DND-41 (cell line): ENCODE results near the gene DCAF8L2.

Experiments
- ATAC-seq: fragments of 200-7000 bp; cut with Tn5 transposase; 3 replicates; pipeline ENCODE4 v1.9.1; 2021; ENCODE audit warnings: low read depth; ENCODE audit not compliant: insufficient read depth
- DNase-seq: peaks from one replicate; pipeline ENCODE4 v3.0.0-alpha.2; 2020
- H2AFZ ChIP-seq: 2 replicates; pipeline ENCODE4 v1.6.0; 2012; ENCODE audit warnings: low read depth, low read length
- H3K27ac ChIP-seq: 2 replicates; pipeline ENCODE4 v1.5.1; 2012; ENCODE audit warnings: low read length, inconsistent platforms
- H3K27me3 ChIP-seq: fragments of 200-600 bp; sonication (generic); 2 replicates; pipeline ENCODE4 v1.6.0; 2012; ENCODE audit warnings: low read length, mild to moderate bottlenecking, inconsistent platforms; ENCODE audit not compliant: insufficient read depth, poor library complexity
- H3K36me3 ChIP-seq: 2 replicates; pipeline ENCODE4 v1.5.1; 2012; ENCODE audit warnings: low read length, inconsistent platforms; ENCODE audit not compliant: insufficient read depth
- H3K4me1 ChIP-seq: 2 replicates; pipeline ENCODE4 v1.5.1; 2012; ENCODE audit warnings: mild to moderate bottlenecking, low read length; ENCODE audit not compliant: insufficient read depth
- H3K4me2 ChIP-seq: 2 replicates; pipeline ENCODE4 v1.6.0; 2012; ENCODE audit warnings: mild to moderate bottlenecking, moderate library complexity, low read length, inconsistent platforms; ENCODE audit not compliant: insufficient read depth
- H3K4me3 ChIP-seq, 2 experiments: fragments of 200-600 bp in 1 of 2; shearing (Covaris generic) in 1 of 2; 2 replicates each; pipeline ENCODE4 v1.5.1; 2012 to 2016; ENCODE audit warnings: inconsistent platforms in 2 of 2, low read length in 2 of 2, mild to moderate bottlenecking in 2 of 2, low read depth in 1 of 2, moderate library complexity in 1 of 2
- H3K79me2 ChIP-seq: 2 replicates; pipeline ENCODE4 v1.6.0; 2012; ENCODE audit warnings: low read length, inconsistent platforms; ENCODE audit not compliant: insufficient read depth
- H3K9ac ChIP-seq: 2 replicates; pipeline ENCODE4 v1.6.0; 2012; ENCODE audit warnings: low read depth, mild to moderate bottlenecking, inconsistent platforms, low read length, moderate library complexity
- H3K9me3 ChIP-seq: 2 replicates; pipeline ENCODE4 v1.5.1; 2012; ENCODE audit warnings: low read length, moderate library complexity, mild to moderate bottlenecking, inconsistent platforms; ENCODE audit not compliant: insufficient read depth, severe bottlenecking
- H4K20me1 ChIP-seq: 2 replicates; pipeline ENCODE4 v1.6.0; 2012; ENCODE audit warnings: low read length; ENCODE audit not compliant: insufficient read depth
- EZH2 ChIP-seq: IDR thresholded peaks from 3 replicates; pipeline ENCODE4 v1.6.1; 2012; ENCODE audit warnings: borderline replicate concordance, low read depth, mild to moderate bottlenecking, moderate library complexity, low read length, inconsistent platforms; ENCODE audit not compliant: severe bottlenecking
- TF ChIP-seq, protein P1 (sequence below): IDR thresholded peaks from 2 replicates; pipeline ENCODE4 v1.5.1; 2012; ENCODE audit warnings: borderline replicate concordance, low read length, moderate library complexity, mild to moderate bottlenecking; ENCODE audit not compliant: poor library complexity, severe bottlenecking; ENCODE audit errors: extremely low read depth

The DCAF8L2 gene

GRCh38 chrX:27694667-27695066, 104.5 kb downstream of the DCAF8L2 start:
- H3K4me2 ChIP-seq: no peak overlapping the region

GRCh38 chrX:27706526-27706925, 116.4 kb downstream of the DCAF8L2 start:
- Histone ChIP-seq H3K27me3 (no peaks in the 10 kb centered on the region), H4K20me1 (no peaks in the 10 kb centered on the region), H2AFZ (no peak overlapping the region), H3K9me3 (no peaks in the 10 kb centered on the region), H3K79me2 (no peaks in the 10 kb centered on the region), H3K36me3 (no peaks in the 10 kb centered on the region), H3K4me3 (no peak overlapping the region), H3K4me1 (no peaks in the 10 kb centered on the region), H3K27ac (no peak overlapping the region), H3K4me2 (no peak overlapping the region), H3K9ac (no peak overlapping the region)
- no peak for DNase-seq
- TF ChIP-seq, protein P1, sequence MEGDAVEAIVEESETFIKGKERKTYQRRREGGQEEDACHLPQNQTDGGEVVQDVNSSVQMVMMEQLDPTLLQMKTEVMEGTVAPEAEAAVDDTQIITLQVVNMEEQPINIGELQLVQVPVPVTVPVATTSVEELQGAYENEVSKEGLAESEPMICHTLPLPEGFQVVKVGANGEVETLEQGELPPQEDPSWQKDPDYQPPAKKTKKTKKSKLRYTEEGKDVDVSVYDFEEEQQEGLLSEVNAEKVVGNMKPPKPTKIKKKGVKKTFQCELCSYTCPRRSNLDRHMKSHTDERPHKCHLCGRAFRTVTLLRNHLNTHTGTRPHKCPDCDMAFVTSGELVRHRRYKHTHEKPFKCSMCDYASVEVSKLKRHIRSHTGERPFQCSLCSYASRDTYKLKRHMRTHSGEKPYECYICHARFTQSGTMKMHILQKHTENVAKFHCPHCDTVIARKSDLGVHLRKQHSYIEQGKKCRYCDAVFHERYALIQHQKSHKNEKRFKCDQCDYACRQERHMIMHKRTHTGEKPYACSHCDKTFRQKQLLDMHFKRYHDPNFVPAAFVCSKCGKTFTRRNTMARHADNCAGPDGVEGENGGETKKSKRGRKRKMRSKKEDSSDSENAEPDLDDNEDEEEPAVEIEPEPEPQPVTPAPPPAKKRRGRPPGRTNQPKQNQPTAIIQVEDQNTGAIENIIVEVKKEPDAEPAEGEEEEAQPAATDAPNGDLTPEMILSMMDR: no peak
- no peak for TF ChIP-seq EZH2
- no peak for ATAC-seq

More at GRCh38 chrX:27694667-27695066, 104.5 kb downstream of the DCAF8L2 start:
- Histone ChIP-seq H3K27ac (no peak overlapping the region), H3K4me1 (no peaks in the 10 kb centered on the region), H3K4me3 (no peak overlapping the region), H2AFZ (no peak overlapping the region), H3K36me3 (no peaks in the 10 kb centered on the region), H4K20me1 (no peaks in the 10 kb centered on the region), H3K27me3 (no peaks in the 10 kb centered on the region), H3K9ac (no peak overlapping the region), H3K9me3 (no peaks in the 10 kb centered on the region), H3K79me2 (no peaks in the 10 kb centered on the region)
- TF ChIP-seq, protein P1: no peak
- no peak for TF ChIP-seq EZH2
- DNase-seq (no peak), ATAC-seq (no peak)

- Histone ChIP-seq H3K4me2 (no peak overlapping the region), H3K27me3 (no peaks in the 10 kb centered on the region), H3K9ac (no peak overlapping the region), H3K79me2 (no peaks in the 10 kb centered on the region), H3K36me3 (no peaks in the 10 kb centered on the region), H2AFZ (no peak overlapping the region), H3K9me3 (no peaks in the 10 kb centered on the region), H3K4me3 (no peak overlapping the region), H3K4me1 (no peaks in the 10 kb centered on the region), H4K20me1 (no peaks in the 10 kb centered on the region), H3K27ac (no peak overlapping the region)
- DNase-seq (no peak), ATAC-seq (no peak)
- TF ChIP-seq, protein P1: no peak
- no peak for TF ChIP-seq EZH2
These were observed 125.5 kb downstream of the DCAF8L2 start for GRCh38 chrX:27715610-27716009.

DNA sequence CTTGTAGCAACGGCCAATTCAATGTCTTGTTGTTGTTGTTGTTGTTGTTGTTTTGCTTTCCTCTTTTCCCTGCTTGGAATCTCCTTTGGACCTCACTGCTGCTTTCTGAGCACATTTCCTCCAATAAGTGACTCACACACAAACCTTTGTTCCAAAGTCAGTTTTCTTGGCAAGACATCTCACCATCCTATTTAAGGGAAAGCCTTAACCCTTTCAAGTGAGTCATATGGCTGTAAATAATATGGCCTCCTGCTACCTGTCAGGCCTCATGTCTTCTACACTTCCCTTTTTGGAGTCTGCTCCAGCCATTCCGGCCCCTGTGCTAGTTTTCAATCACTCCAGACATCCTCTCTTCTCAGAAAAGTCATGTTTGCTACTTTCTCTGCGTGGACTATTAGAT, 138.1 kb downstream of the DCAF8L2 start:
- ATAC-seq: no peak
- no peaks in the 10 kb centered on the region for H3K9me3 ChIP-seq

More for the DNA sequence above, 138.1 kb downstream of the DCAF8L2 start:
- Histone ChIP-seq H3K4me2 (no peak overlapping the region), H3K36me3 (no peaks in the 10 kb centered on the region), H3K27ac (no peak overlapping the region), H3K4me1 (no peaks in the 10 kb centered on the region), H3K4me3 (no peak overlapping the region), H3K79me2 (no peaks in the 10 kb centered on the region), H3K27me3 (no peaks in the 10 kb centered on the region), H3K9ac (no peak overlapping the region), H2AFZ (no peak overlapping the region), H4K20me1 (no peaks in the 10 kb centered on the region)
- DNase-seq: no peak
- TF ChIP-seq EZH2: no peak
- TF ChIP-seq, protein P1: no peak
